K562 (cell line): ENCODE data around the gene MRPL58. TPM values are rescaled to one million over a fixed set of nuclear protein-coding genes. Genes with fewer than 3 reads are reported as not detected.

Source experiments
- CREBBP ChIP-seq: IDR thresholded peaks from one replicate; pipeline ENCODE4 v1.6.1; 2012; ENCODE audit warnings: low read depth, mild to moderate bottlenecking, control low read depth, inconsistent platforms, low read length
- ESRRB ChIP-seq: fragments of 250-450 bp; sonication (Bioruptor Pico); IDR thresholded peaks from 2 replicates; pipeline ENCODE4 v1.5.0; 2020; ENCODE audit warnings: mild to moderate bottlenecking, moderate library complexity, borderline replicate concordance
- RBM34 ChIP-seq: fragments of 200-400 bp; formaldehyde crosslinking; IDR thresholded peaks from 2 replicates; pipeline ENCODE4 v1.6.1; 2018; ENCODE audit warnings: low read length, borderline replicate concordance; ENCODE audit not compliant: insufficient read depth
- ZNF583 ChIP-seq: fragments of 250-450 bp; sonication (Bioruptor Pico); IDR thresholded peaks from 2 replicates; pipeline ENCODE4 v1.4.0; 2020
- ZNF785 ChIP-seq: fragments of 250-450 bp; sonication (Bioruptor Pico); IDR thresholded peaks from 2 replicates; pipeline ENCODE4 v1.4.0; 2020; ENCODE audit warnings: mild to moderate bottlenecking
- polyA plus RNA-seq, 8 experiments: library from polyadenylated mRNA; depleted of rRNA in 4 of 8; stranded (reverse) in 5 of 8; unstranded in 3 of 8; fragments of >200 nt; fragmentation: Nextera tagmentation in 2 of 8; fragmentation: Illumina TruSeq in 1 of 8; extraction: Ambion mirVana in 2 of 8; extraction: Trizol in 1 of 8; gene quantifications; 2 replicates each; pipeline versions ENCODE4 v1.2.1 to v1.2.3, GENCODE V29; 2011 to 2014; ENCODE audit warnings: inconsistent platforms in 1 of 8, missing spikeins in 1 of 8
- total RNA-seq, 7 experiments: library from RNA; depleted of rRNA in 6 of 7; stranded (reverse); fragments of >200 nt in 6 of 7; fragmentation: Illumina TruSeq in 2 of 7; extraction: Trizol in 2 of 7; gene quantifications; 2 replicates each; pipeline versions ENCODE4 v1.2.1 to v1.2.3, GENCODE V29; 2011 to 2021; ENCODE audit warnings: low replicate concordance in 1 of 7
- TF ChIP-seq, protein P1 (sequence below): fragments of 450-650 bp; IDR thresholded peaks from 2 replicates; pipeline ENCODE4 v1.6.1; 2016; ENCODE audit warnings: mild to moderate bottlenecking, moderate library complexity
- TF ChIP-seq, protein P2 (sequence below): fragments of 450-650 bp; IDR thresholded peaks from 2 replicates; pipeline ENCODE4 v1.6.1; 2018; ENCODE audit not compliant: partially characterized antibody

Gene MRPL58
- total and polyA plus RNA-seq, 9 of the 15 experiments (the other 6 are each of a cell fraction or from before 2014, with no cell fraction given): 30.8 to 107 (median 72.4) TPM

DNA sequence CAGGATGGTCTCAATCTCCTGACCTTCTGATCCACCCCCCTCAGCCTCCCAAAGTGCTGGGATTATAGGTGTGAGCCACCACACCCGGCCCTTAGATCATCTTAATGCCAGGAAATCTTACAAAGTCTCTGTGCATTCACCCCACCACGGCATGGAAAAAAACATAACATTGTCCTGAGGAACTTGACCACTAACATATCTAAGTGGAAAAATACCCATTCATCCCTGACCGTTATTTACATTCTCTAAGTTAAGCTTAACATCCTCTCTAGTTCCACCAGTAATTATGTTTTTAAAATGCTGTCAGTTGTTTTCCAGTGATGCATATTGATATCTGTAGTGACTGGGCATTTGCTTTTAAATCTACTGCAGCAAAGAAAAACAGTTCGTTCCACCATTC is 36.5 kb upstream of the MRPL58 start (continued):
- TF ChIP-seq, protein P1, sequence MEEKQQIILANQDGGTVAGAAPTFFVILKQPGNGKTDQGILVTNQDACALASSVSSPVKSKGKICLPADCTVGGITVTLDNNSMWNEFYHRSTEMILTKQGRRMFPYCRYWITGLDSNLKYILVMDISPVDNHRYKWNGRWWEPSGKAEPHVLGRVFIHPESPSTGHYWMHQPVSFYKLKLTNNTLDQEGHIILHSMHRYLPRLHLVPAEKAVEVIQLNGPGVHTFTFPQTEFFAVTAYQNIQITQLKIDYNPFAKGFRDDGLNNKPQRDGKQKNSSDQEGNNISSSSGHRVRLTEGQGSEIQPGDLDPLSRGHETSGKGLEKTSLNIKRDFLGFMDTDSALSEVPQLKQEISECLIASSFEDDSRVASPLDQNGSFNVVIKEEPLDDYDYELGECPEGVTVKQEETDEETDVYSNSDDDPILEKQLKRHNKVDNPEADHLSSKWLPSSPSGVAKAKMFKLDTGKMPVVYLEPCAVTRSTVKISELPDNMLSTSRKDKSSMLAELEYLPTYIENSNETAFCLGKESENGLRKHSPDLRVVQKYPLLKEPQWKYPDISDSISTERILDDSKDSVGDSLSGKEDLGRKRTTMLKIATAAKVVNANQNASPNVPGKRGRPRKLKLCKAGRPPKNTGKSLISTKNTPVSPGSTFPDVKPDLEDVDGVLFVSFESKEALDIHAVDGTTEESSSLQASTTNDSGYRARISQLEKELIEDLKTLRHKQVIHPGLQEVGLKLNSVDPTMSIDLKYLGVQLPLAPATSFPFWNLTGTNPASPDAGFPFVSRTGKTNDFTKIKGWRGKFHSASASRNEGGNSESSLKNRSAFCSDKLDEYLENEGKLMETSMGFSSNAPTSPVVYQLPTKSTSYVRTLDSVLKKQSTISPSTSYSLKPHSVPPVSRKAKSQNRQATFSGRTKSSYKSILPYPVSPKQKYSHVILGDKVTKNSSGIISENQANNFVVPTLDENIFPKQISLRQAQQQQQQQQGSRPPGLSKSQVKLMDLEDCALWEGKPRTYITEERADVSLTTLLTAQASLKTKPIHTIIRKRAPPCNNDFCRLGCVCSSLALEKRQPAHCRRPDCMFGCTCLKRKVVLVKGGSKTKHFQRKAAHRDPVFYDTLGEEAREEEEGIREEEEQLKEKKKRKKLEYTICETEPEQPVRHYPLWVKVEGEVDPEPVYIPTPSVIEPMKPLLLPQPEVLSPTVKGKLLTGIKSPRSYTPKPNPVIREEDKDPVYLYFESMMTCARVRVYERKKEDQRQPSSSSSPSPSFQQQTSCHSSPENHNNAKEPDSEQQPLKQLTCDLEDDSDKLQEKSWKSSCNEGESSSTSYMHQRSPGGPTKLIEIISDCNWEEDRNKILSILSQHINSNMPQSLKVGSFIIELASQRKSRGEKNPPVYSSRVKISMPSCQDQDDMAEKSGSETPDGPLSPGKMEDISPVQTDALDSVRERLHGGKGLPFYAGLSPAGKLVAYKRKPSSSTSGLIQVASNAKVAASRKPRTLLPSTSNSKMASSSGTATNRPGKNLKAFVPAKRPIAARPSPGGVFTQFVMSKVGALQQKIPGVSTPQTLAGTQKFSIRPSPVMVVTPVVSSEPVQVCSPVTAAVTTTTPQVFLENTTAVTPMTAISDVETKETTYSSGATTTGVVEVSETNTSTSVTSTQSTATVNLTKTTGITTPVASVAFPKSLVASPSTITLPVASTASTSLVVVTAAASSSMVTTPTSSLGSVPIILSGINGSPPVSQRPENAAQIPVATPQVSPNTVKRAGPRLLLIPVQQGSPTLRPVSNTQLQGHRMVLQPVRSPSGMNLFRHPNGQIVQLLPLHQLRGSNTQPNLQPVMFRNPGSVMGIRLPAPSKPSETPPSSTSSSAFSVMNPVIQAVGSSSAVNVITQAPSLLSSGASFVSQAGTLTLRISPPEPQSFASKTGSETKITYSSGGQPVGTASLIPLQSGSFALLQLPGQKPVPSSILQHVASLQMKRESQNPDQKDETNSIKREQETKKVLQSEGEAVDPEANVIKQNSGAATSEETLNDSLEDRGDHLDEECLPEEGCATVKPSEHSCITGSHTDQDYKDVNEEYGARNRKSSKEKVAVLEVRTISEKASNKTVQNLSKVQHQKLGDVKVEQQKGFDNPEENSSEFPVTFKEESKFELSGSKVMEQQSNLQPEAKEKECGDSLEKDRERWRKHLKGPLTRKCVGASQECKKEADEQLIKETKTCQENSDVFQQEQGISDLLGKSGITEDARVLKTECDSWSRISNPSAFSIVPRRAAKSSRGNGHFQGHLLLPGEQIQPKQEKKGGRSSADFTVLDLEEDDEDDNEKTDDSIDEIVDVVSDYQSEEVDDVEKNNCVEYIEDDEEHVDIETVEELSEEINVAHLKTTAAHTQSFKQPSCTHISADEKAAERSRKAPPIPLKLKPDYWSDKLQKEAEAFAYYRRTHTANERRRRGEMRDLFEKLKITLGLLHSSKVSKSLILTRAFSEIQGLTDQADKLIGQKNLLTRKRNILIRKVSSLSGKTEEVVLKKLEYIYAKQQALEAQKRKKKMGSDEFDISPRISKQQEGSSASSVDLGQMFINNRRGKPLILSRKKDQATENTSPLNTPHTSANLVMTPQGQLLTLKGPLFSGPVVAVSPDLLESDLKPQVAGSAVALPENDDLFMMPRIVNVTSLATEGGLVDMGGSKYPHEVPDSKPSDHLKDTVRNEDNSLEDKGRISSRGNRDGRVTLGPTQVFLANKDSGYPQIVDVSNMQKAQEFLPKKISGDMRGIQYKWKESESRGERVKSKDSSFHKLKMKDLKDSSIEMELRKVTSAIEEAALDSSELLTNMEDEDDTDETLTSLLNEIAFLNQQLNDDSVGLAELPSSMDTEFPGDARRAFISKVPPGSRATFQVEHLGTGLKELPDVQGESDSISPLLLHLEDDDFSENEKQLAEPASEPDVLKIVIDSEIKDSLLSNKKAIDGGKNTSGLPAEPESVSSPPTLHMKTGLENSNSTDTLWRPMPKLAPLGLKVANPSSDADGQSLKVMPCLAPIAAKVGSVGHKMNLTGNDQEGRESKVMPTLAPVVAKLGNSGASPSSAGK: no peak
- TF ChIP-seq ZNF785 (CRISPR knock-in tag) (no peak), RBM34 (no peak), CREBBP (no peak), ESRRB (CRISPR knock-in tag) (no peak), ZNF583 (CRISPR knock-in tag) (no peak)
- TF ChIP-seq, protein P2, sequence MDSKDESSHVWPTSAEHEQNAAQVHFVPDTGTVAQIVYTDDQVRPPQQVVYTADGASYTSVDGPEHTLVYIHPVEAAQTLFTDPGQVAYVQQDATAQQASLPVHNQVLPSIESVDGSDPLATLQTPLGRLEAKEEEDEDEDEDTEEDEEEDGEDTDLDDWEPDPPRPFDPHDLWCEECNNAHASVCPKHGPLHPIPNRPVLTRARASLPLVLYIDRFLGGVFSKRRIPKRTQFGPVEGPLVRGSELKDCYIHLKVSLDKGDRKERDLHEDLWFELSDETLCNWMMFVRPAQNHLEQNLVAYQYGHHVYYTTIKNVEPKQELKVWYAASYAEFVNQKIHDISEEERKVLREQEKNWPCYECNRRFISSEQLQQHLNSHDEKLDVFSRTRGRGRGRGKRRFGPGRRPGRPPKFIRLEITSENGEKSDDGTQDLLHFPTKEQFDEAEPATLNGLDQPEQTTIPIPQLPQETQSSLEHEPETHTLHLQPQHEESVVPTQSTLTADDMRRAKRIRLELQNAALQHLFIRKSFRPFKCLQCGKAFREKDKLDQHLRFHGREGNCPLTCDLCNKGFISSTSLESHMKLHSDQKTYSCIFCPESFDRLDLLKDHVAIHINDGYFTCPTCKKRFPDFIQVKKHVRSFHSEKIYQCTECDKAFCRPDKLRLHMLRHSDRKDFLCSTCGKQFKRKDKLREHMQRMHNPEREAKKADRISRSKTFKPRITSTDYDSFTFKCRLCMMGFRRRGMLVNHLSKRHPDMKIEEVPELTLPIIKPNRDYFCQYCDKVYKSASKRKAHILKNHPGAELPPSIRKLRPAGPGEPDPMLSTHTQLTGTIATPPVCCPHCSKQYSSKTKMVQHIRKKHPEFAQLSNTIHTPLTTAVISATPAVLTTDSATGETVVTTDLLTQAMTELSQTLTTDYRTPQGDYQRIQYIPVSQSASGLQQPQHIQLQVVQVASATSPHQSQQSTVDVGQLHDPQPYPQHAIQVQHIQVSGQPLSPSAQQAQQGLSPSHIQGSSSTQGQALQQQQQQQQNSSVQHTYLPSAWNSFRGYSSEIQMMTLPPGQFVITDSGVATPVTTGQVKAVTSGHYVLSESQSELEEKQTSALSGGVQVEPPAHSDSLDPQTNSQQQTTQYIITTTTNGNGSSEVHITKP: no peak
- TF ChIP-seq, all 486 proteins: peak for 0
